HL-60 (cell line): ENCODE measurements around the gene CRISP3.

Experiments used
- DNase-seq, 2 experiments: peaks; one replicate each; pipeline ENCODE4 v3.0.0-alpha.2; 2010 to 2020; ENCODE audit warnings: low read depth in 1 of 2, low spot score in 1 of 2
- H3K27ac ChIP-seq: fragments of 250-450 bp; sonication (Bioruptor Pico); replicated peaks from 2 replicates; pipeline ENCODE4 v1.5.1; 2020; ENCODE audit warnings: mild to moderate bottlenecking, moderate library complexity
- H3K27me3 ChIP-seq: fragments of 250-450 bp; sonication (Bioruptor Pico); 2 replicates; pipeline ENCODE4 v1.5.1; 2021; ENCODE audit warnings: mild to moderate bottlenecking, moderate library complexity; ENCODE audit not compliant: insufficient read depth, poor library complexity, severe bottlenecking
- H3K4me3 ChIP-seq: replicated peaks from 2 replicates; pipeline ENCODE4 v1.5.1; 2011; ENCODE audit warnings: mild to moderate bottlenecking, control low read depth, low read length; ENCODE audit not compliant: insufficient read depth
- GABPA ChIP-seq: IDR thresholded peaks from 2 replicates; pipeline ENCODE4 v1.6.1; 2012; ENCODE audit warnings: low read depth
- POLR2AphosphoS5 ChIP-seq: IDR thresholded peaks from 2 replicates; pipeline ENCODE4 v1.6.1; 2012; ENCODE audit warnings: low read depth
- SPI1 ChIP-seq: IDR thresholded peaks from 2 replicates; pipeline ENCODE4 v1.6.1; 2012; ENCODE audit warnings: low read depth, mild to moderate bottlenecking, borderline replicate concordance
- TF ChIP-seq, protein P1 (sequence below): IDR thresholded peaks from 2 replicates; pipeline ENCODE4 v1.6.1; 2012; ENCODE audit warnings: low read depth; ENCODE audit not compliant: insufficient replicate concordance
- TF ChIP-seq, protein P2 (sequence below): IDR thresholded peaks from one replicate; pipeline ENCODE4 v1.5.1; 2011; ENCODE audit warnings: low read length, control low read depth, inconsistent platforms; ENCODE audit not compliant: insufficient read depth

Gene CRISP3

DNA sequence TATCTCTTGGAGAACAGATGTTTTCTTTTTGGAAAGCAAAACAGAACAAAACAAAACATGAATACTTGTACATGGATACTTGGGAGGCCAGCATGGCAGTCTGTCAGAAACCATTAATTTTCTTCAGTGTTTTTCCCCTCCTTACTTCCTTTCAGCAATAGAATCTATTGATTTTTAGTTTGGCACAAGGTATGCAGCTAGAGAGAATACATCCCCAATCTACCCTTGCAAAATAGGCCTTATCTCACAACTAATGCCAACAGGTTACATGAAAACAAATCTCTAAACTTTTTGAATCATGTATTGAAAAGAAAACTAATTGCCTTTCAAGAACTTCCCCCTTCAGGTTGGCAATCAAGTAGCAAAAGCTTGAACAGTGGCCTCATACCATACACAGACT is 40.1 kb upstream of the CRISP3 start:
- no peaks in the 10 kb centered on the region for H3K27me3 ChIP-seq
- DNase-seq: no peak
- no peak overlapping the region for H3K27ac ChIP-seq
- TF ChIP-seq POLR2AphosphoS5: no peak
- no peak for TF ChIP-seq GABPA
- TF ChIP-seq SPI1: no peak
- TF ChIP-seq, protein P1, sequence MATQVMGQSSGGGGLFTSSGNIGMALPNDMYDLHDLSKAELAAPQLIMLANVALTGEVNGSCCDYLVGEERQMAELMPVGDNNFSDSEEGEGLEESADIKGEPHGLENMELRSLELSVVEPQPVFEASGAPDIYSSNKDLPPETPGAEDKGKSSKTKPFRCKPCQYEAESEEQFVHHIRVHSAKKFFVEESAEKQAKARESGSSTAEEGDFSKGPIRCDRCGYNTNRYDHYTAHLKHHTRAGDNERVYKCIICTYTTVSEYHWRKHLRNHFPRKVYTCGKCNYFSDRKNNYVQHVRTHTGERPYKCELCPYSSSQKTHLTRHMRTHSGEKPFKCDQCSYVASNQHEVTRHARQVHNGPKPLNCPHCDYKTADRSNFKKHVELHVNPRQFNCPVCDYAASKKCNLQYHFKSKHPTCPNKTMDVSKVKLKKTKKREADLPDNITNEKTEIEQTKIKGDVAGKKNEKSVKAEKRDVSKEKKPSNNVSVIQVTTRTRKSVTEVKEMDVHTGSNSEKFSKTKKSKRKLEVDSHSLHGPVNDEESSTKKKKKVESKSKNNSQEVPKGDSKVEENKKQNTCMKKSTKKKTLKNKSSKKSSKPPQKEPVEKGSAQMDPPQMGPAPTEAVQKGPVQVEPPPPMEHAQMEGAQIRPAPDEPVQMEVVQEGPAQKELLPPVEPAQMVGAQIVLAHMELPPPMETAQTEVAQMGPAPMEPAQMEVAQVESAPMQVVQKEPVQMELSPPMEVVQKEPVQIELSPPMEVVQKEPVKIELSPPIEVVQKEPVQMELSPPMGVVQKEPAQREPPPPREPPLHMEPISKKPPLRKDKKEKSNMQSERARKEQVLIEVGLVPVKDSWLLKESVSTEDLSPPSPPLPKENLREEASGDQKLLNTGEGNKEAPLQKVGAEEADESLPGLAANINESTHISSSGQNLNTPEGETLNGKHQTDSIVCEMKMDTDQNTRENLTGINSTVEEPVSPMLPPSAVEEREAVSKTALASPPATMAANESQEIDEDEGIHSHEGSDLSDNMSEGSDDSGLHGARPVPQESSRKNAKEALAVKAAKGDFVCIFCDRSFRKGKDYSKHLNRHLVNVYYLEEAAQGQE: no peak
- TF ChIP-seq, protein P2, sequence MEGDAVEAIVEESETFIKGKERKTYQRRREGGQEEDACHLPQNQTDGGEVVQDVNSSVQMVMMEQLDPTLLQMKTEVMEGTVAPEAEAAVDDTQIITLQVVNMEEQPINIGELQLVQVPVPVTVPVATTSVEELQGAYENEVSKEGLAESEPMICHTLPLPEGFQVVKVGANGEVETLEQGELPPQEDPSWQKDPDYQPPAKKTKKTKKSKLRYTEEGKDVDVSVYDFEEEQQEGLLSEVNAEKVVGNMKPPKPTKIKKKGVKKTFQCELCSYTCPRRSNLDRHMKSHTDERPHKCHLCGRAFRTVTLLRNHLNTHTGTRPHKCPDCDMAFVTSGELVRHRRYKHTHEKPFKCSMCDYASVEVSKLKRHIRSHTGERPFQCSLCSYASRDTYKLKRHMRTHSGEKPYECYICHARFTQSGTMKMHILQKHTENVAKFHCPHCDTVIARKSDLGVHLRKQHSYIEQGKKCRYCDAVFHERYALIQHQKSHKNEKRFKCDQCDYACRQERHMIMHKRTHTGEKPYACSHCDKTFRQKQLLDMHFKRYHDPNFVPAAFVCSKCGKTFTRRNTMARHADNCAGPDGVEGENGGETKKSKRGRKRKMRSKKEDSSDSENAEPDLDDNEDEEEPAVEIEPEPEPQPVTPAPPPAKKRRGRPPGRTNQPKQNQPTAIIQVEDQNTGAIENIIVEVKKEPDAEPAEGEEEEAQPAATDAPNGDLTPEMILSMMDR: no peak
- H3K4me3 ChIP-seq: no peak overlapping the region

DNA sequence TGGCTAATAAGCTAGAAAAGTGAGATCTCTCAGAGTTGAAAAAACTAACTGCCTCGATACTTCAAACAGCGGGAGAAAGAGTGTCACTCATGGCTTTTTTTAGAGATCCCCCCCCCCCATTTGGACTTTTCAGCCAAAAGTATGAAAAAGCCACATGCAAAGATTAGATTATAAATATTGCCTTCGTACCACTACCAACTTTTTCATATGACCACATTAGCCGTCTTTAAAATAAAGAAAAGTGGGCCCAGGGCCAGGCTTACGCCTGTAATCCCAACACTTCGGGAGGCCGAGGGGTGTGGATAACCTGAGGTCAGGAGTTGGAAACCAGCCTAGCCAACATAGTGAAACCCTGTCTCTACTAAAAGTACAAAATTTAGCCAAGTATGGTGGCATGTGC is 38.5 kb upstream of the CRISP3 start:
- DNase-seq: no peak
- no peak overlapping the region for H3K27ac ChIP-seq
- H3K4me3 ChIP-seq: no peak overlapping the region
- TF ChIP-seq POLR2AphosphoS5: no peak
- no peak for TF ChIP-seq GABPA
- TF ChIP-seq, protein P1: no peak
- TF ChIP-seq, protein P2: no peak
- no peak for TF ChIP-seq SPI1
- H3K27me3 ChIP-seq: no peaks in the 10 kb centered on the region

DNA sequence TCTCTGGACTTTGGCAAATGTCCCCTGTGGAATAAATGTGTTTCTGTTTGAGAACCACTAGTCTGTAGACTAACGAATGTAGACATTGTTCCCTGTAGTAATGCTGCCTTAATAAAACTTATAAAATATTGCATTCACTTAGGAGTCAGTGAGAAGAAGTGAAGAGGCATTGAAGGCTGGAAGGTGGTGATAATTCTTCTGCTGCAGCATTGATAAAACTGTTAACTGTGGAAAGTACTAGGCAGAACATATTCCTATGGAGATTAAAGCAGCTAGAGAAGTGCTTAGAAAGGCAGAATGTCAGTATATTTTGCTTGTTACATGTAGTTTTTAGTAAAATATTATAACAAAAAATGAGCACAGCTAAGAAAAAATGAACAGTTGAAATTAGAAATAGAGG is 38.1 kb upstream of the CRISP3 start:
- H3K27ac ChIP-seq: no peak overlapping the region
- TF ChIP-seq POLR2AphosphoS5 (no peak), SPI1 (no peak), GABPA (no peak)
- H3K27me3 ChIP-seq: no peaks in the 10 kb centered on the region
- DNase-seq: no peak
- no peak overlapping the region for H3K4me3 ChIP-seq

DNA sequence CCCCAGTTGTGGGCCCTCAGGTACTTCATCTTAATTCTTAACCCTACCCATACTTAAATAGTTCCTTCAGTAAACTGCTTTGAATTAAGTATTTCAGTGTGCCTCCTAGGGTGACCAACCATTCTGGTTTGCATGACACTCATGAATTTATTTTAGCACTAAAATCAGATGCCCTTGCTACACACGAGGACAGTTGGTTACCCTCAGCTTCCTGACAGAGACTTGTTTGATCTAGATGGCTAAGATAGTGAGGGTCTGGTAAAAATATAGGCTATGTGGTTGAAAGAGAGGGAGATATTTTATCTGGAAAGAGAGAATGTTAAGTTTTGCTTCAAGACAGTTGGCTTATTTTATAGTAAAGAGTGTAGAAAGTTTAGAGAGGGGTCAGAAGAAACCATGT is 32.3 kb upstream of the CRISP3 start:
- TF ChIP-seq, protein P2: no peak
- TF ChIP-seq, protein P1: no peak
- TF ChIP-seq SPI1 (no peak), GABPA (no peak), POLR2AphosphoS5 (no peak)

More for the DNA sequence above, 32.3 kb upstream of the CRISP3 start:
- Histone ChIP-seq H3K27me3 (no peaks in the 10 kb centered on the region), H3K4me3 (no peak overlapping the region), H3K27ac (no peak overlapping the region)
- no peak for DNase-seq
